GM06990 (cell line): ENCODE data around the gene FRMD4A.

Experiments used
- DNase-seq: peaks from one replicate; pipeline ENCODE4 v3.0.0-alpha.2; 2011; ENCODE audit not compliant: insufficient read length; ENCODE audit errors: extremely low read depth
- H3K27me3 ChIP-seq: replicated peaks from 2 replicates; pipeline ENCODE4 v1.6.0; 2011; ENCODE audit warnings: low read length; ENCODE audit not compliant: control insufficient read depth, insufficient read depth
- H3K36me3 ChIP-seq: 2 replicates; pipeline ENCODE4 v1.5.1; 2011; ENCODE audit warnings: low read length; ENCODE audit not compliant: control insufficient read depth, insufficient read depth
- H3K4me3 ChIP-seq: replicated peaks from 2 replicates; pipeline ENCODE4 v1.5.1; 2011; ENCODE audit warnings: low read depth, mild to moderate bottlenecking, control low read depth, low read length
- TF ChIP-seq, protein P1 (sequence below): IDR thresholded peaks from 2 replicates; pipeline ENCODE4 v1.5.1; 2011; ENCODE audit warnings: low read length, control low read depth, mild to moderate bottlenecking, inconsistent platforms; ENCODE audit not compliant: insufficient read depth, poor library complexity, severe bottlenecking

Gene FRMD4A

DNA sequence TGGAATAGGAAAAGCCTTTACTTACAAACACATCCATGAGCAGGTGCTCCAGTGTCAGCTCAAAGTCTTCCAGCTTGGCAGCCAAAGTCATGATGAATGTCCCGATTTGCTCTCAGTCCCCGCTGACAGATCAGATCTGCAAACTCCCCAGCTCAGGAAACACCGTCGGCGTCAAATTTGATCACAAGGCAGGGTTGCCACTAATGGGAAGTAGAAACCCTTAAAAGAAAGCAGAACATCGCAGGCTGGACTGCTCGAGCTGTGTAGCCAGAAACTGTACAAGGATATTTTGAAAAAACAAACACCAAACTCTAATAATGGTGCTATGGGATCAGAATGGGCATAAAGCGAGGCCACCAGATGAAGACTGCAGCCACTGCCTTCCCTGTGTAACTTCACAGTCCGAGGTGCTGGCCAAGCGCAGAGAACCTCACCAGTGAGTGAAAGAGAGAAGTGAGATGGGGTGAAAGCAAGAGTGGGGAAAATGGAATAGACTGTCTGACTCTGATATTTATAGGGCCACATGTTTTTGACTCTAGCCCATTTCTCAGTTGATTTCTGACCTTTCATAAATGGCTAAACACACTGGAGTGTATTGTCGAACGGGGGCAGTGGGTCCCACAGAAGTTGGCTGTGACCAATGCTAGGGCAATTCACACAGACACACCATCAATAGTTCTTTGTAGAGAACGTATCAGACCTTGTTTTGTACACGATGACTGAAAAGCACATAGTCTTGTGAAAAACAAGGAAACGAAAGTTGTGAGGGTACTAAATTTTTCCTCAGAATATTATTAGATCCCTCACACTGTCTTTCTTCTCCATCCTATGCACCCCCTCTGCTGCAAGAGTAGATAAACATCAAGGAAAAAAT, 306.2 kb downstream of the FRMD4A start:
- TF ChIP-seq, protein P1, sequence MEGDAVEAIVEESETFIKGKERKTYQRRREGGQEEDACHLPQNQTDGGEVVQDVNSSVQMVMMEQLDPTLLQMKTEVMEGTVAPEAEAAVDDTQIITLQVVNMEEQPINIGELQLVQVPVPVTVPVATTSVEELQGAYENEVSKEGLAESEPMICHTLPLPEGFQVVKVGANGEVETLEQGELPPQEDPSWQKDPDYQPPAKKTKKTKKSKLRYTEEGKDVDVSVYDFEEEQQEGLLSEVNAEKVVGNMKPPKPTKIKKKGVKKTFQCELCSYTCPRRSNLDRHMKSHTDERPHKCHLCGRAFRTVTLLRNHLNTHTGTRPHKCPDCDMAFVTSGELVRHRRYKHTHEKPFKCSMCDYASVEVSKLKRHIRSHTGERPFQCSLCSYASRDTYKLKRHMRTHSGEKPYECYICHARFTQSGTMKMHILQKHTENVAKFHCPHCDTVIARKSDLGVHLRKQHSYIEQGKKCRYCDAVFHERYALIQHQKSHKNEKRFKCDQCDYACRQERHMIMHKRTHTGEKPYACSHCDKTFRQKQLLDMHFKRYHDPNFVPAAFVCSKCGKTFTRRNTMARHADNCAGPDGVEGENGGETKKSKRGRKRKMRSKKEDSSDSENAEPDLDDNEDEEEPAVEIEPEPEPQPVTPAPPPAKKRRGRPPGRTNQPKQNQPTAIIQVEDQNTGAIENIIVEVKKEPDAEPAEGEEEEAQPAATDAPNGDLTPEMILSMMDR: no peak
- Histone ChIP-seq H3K36me3 (no peaks in the 10 kb centered on the region; the same call in 1 of the 2 replicates), H3K4me3 (peak overlapping the region; percentile 65), H3K27me3 (no peaks in the 10 kb centered on the region)
- DNase-seq: no peak

- Histone ChIP-seq H3K4me3 (peak overlapping the region; percentile 65), H3K27me3 (no peaks in the 10 kb centered on the region), H3K36me3 (no peaks in the 10 kb centered on the region; the same call in 1 of the 2 replicates)
- DNase-seq: no peak
- TF ChIP-seq, protein P1: no peak
Measured at GRCh38 chr10:14023673-14024328, 306.9 kb downstream of the FRMD4A start.

DNA sequence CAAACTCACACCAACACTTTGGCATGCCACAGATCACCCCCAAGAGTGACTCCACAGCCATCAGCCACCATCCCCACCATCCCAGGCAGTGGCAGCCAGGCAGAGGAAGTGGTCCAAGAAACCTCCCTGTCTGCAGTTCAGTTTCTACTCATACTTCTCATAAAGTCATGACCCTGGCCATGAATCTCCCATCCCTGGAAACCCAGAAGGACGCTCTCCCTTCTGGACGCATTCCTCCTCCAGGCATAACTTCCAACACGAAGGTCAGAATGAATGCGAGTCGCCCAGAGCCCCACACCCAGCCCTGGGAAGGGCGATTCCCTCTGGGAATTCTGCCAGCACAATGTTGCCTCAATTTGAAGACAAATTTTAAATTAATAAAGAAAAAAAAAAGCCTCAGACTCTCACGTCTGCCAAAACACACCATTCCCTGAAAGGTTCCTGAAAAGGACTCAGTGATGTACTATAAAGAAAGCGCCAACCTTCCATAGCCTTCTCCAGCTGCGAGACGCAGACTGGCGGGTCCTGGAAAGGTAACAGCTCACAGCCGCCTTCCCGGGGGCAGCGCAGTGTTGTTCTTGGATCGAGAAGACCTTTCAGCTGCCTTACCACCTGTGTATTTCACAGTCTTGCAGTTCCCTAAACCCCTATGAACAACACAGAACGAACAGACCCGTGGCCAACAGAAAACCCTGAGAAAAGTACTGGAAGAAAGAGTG, 307.6 kb downstream of the FRMD4A start:
- DNase-seq: no peak
- peak overlapping the region; percentile 65 for H3K4me3 ChIP-seq
- no peaks in the 10 kb centered on the region for H3K27me3 ChIP-seq
- TF ChIP-seq, protein P1: no peak
- no peaks in the 10 kb centered on the region; the same call in 1 of the 2 replicates for H3K36me3 ChIP-seq

GRCh38 chr10:14022052-14022451, 308.7 kb downstream of the FRMD4A start:
- peak; percentile 50 for DNase-seq
- Histone ChIP-seq H3K36me3 (no peaks in the 10 kb centered on the region; the same call in 1 of the 2 replicates), H3K27me3 (no peaks in the 10 kb centered on the region), H3K4me3 (peak overlapping the region; percentile 65)
- TF ChIP-seq, protein P1: no peak

- H3K4me3 ChIP-seq: no peak overlapping the region
- no peaks in the 10 kb centered on the region for H3K27me3 ChIP-seq
- DNase-seq: no peak
Measured at GRCh38 chr10:14020037-14020664, 310.6 kb downstream of the FRMD4A start.

More at GRCh38 chr10:14020037-14020664, 310.6 kb downstream of the FRMD4A start:
- TF ChIP-seq, protein P1: no peak
- H3K36me3 ChIP-seq: peaks cover 2% of the 10 kb centered on the region
